PFSK-1 (cell line): ENCODE results near the gene FAM227B.

Experiments
- FOXP2 ChIP-seq: optimal IDR thresholded peaks from 2 replicates; pipeline ENCODE3; 2011; ENCODE audit warnings: borderline replicate concordance, control low read depth, inconsistent platforms; ENCODE audit not compliant: insufficient read depth; ENCODE audit errors: extremely low read length, extremely low read depth
- POLR2AphosphoS5 ChIP-seq: IDR thresholded peaks from 2 replicates; pipeline ENCODE4 v1.6.1; 2012; ENCODE audit warnings: low read depth, mild to moderate bottlenecking, control low read depth, low read length, moderate library complexity
- SIN3A ChIP-seq: IDR thresholded peaks from 2 replicates; pipeline ENCODE4 v1.6.1; 2012; ENCODE audit warnings: mild to moderate bottlenecking, low read length, moderate library complexity, borderline replicate concordance; ENCODE audit not compliant: insufficient read depth
- TAF1 ChIP-seq: IDR thresholded peaks from 2 replicates; pipeline ENCODE4 v1.6.1; 2012; ENCODE audit warnings: low read length, control low read depth, borderline replicate concordance; ENCODE audit not compliant: insufficient read depth
- TF ChIP-seq, protein P1 (sequence below), 2 experiments: IDR thresholded peaks; 2 replicates each; pipeline versions ENCODE4 v1.6.1 to v1.8.0; 2011 to 2012; ENCODE audit warnings: low read depth in 2 of 2, low read length in 2 of 2, control low read depth in 1 of 2, inconsistent platforms in 1 of 2, mild to moderate bottlenecking in 1 of 2, moderate library complexity in 1 of 2; ENCODE audit not compliant: insufficient read depth in 1 of 2

- TF ChIP-seq POLR2AphosphoS5: no peak
- no peak for TF ChIP-seq SIN3A
- TF ChIP-seq, protein P1, sequence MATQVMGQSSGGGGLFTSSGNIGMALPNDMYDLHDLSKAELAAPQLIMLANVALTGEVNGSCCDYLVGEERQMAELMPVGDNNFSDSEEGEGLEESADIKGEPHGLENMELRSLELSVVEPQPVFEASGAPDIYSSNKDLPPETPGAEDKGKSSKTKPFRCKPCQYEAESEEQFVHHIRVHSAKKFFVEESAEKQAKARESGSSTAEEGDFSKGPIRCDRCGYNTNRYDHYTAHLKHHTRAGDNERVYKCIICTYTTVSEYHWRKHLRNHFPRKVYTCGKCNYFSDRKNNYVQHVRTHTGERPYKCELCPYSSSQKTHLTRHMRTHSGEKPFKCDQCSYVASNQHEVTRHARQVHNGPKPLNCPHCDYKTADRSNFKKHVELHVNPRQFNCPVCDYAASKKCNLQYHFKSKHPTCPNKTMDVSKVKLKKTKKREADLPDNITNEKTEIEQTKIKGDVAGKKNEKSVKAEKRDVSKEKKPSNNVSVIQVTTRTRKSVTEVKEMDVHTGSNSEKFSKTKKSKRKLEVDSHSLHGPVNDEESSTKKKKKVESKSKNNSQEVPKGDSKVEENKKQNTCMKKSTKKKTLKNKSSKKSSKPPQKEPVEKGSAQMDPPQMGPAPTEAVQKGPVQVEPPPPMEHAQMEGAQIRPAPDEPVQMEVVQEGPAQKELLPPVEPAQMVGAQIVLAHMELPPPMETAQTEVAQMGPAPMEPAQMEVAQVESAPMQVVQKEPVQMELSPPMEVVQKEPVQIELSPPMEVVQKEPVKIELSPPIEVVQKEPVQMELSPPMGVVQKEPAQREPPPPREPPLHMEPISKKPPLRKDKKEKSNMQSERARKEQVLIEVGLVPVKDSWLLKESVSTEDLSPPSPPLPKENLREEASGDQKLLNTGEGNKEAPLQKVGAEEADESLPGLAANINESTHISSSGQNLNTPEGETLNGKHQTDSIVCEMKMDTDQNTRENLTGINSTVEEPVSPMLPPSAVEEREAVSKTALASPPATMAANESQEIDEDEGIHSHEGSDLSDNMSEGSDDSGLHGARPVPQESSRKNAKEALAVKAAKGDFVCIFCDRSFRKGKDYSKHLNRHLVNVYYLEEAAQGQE (IDR thresholded peaks at IDR 0.05; ENCODE audit: insufficient read depth in 1 of 2, low read depth in 2 of 2, low read length in 2 of 2): no peak
- no peak for TF ChIP-seq TAF1
- TF ChIP-seq FOXP2: no peak
These were observed 154.5 kb downstream of the FAM227B start for GRCh38 chr15:49466119-49466518.
